GM12872 (cell line): ENCODE results near the gene TEX51.

Experiments used
- TF ChIP-seq, protein P1 (sequence below): IDR thresholded peaks from 3 replicates; pipeline ENCODE4 v1.5.1; 2011; ENCODE audit warnings: low read depth, mild to moderate bottlenecking, low read length, moderate library complexity; ENCODE audit not compliant: insufficient read depth

Gene TEX51

DNA sequence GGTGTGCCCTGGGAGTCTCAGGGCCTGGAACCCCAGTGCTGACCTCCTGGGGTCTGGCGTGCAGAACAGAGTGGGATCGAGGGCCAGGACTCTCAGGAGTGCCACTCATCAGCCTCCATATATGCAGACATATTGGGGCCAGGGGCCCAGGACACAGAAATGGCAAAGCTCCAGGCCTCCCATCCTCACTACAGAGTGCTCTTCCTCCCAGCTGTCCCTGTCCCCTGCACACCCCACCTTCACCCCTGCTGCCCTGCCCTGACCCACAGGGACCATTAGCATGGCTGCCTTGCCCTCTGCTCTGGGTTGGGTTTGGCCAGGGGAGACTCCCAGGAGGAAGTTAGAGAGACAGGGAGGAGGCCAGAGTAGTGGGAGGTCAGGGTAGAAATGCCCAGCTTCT is 2.8 kb downstream of the TEX51 start:
- TF ChIP-seq, protein P1, sequence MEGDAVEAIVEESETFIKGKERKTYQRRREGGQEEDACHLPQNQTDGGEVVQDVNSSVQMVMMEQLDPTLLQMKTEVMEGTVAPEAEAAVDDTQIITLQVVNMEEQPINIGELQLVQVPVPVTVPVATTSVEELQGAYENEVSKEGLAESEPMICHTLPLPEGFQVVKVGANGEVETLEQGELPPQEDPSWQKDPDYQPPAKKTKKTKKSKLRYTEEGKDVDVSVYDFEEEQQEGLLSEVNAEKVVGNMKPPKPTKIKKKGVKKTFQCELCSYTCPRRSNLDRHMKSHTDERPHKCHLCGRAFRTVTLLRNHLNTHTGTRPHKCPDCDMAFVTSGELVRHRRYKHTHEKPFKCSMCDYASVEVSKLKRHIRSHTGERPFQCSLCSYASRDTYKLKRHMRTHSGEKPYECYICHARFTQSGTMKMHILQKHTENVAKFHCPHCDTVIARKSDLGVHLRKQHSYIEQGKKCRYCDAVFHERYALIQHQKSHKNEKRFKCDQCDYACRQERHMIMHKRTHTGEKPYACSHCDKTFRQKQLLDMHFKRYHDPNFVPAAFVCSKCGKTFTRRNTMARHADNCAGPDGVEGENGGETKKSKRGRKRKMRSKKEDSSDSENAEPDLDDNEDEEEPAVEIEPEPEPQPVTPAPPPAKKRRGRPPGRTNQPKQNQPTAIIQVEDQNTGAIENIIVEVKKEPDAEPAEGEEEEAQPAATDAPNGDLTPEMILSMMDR: no peak

DNA sequence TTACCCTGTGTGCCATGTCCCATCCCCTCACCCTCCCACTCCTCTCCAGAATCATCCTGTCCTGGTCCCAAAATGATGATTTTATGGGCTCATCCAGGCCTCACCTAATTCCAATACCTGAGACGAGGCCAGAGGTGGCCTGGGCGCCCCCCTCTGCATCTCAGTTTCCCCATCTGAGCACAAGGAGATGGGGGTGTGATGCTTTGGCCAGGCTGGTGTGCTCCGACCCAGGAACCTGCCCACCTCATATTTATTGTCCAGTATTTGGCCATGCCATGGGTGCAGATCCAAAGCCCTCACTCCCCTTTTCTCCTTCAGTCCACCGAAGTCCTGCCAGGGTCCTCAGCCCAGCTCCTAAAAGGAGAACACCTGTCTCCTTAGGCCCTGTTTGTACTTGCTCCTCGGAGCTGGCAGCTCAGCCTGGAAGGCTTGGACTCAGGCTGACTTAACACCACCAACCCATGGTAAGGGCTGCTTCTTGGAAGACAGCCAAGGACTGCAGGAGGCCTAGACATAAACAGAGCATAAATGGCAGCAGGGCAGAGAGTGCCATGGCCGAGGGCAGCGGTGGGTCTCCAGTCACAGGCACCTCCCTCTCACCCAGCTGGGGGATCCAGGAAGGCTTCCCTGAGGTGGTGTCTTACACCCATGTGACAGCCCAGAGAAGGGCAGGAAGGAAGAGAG is 3.6 kb downstream of the TEX51 start:
- TF ChIP-seq, protein P1: no peak

DNA sequence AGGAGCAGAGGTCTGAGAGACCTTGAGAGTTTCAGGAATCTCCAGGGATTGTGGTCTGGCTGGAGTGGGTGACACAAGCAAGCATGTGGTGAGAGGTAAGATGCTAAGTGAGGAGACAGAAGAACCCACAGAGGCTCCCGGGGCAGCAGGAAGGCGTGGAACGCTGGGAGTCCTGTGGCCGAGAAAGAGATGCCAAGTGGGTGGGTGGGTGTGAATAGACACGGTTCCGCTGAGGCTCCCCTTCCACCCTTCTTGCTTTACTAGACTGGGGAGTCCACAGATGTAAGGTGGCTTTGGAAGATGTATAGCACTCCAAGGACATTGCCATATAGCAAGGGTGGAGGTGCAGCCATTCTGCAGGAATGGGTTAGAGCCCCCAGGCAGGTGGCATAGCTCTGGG is 4.2 kb downstream of the TEX51 start:
- TF ChIP-seq, protein P1: no peak

DNA sequence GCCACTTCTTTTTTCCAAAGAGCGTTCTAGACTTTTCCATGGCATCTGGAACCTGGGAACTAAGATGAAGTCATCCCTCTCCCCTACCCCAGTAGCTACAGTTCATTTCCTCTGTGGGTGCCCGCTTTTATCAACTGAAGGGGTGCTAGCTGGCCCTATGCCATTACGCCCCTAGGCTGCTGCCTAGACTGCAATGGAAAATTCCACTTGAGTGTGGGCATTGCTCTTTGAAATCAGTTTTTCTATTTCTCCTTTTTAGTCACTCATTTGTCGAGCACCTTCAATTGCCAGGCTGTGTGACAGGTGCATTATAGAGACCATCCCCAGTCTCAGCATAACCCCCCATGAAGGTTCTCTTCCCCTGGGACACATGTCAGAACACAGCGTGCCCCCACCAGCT is 7.3 kb downstream of the TEX51 start:
- TF ChIP-seq, protein P1: no peak

DNA sequence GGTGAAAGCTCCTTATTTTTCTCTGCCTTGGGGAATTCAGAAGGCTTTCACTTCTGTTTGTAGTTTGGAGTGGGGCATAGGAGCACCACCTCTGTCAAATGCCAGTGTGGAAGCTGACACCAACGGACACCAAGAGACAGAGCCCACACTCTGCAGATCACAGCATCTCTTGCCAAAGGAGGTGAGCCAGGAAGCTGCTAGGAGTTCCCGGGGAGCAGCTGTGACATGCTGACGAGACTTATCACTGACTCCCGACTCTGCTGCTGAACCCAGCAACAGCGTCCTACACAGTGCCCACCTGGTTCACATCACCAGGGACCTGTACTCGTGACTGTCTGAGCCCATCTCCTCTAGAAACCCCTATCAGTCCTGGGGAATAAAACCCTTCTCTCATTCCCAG is 8.1 kb downstream of the TEX51 start:
- TF ChIP-seq, protein P1: no peak

DNA sequence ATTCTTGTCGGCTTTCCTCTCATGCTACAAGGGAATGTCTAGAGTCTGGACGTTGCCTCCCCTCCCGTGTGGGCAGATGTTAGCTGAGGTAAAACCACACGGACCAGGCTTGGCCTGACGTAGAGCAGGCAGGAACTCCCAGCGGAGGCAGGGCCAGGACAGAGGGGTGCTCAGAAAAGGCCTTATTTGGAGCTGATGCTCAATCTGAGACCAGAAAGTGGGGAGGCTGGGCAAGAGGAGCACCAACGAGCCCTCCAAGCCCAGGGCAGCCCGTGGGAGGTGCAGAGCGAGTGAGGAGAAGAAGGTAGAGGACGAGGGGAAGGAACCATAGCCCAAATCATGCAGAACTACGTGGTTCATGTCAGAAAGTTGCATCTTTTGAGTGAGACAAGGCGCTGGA is 9.0 kb downstream of the TEX51 start:
- TF ChIP-seq, protein P1: no peak

DNA sequence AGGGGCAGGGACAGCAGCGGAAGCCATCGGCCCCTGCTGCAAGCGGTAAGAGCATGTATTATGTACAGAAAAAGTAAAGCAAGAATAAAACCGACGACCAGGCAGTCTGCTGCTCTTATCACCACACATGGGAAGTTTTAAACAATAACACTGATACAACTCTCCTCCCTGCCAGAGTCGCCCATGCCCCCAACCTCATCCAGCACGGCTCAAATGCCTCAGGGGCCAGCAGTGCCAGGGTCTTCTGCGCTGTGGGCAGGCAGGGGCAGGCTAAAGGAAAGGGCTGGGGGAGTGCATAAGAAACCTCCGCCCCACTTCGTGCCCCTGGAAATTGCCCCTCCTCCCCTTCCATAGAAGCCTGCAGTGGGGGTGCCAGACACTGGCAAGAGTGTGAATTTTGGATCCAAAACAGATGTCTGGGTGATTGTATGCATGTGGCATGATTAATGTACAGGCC is 10.1 kb downstream of the TEX51 start:
- TF ChIP-seq, protein P1: no peak

DNA sequence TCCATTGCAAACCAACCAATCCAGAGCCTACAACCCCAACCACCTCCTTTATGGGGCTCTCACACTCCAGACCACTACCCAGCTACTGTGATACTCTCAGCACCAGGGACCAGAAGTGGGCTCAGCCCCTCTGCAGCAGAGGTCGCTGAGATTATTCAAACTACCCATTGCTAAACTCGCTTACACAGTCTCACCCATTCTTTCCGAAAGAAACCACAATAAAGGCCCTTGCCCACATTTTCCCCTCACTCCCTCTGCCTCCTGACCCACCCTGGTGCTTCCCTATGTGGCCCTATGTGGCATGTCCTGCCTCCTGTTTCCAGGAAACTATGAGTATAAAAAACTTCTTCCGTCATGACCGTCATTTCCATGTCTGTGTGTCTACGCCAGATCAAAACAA is 10.7 kb downstream of the TEX51 start:
- TF ChIP-seq, protein P1: no peak
